Heart right ventricle (tissue), 16 donors: ENCODE results near the gene FKBP8. TPM values are rescaled to one million over a fixed set of nuclear protein-coding genes. Genes with fewer than 3 reads are reported as not detected.

Experiments
- ATAC-seq, 8 donors: fragments of 200-7000 bp; cut with Tn5 transposase; one replicate each; pipeline ENCODE4 v1.9.1; 2020; ENCODE audit warnings: mild to moderate bottlenecking in 8 of 8, moderate library complexity in 8 of 8, moderate number of reproducible peaks in 1 of 8
- DNase-seq, 2 donors: peaks; one replicate each; pipeline ENCODE4 v3.0.0-alpha.2; 2020
- H3K27ac ChIP-seq, 10 donors: fragments of 200-600 bp; sonication (generic) in 2 of 10; one replicate each; pipeline versions ENCODE4 v1.5.0 to v1.8.0; 2020 to 2022; ENCODE audit warnings: mild to moderate bottlenecking in 3 of 10
- H3K27me3 ChIP-seq, 7 donors: fragments of 200-600 bp; one replicate each; pipeline ENCODE4 v1.8.0; 2021 to 2022; ENCODE audit warnings: mild to moderate bottlenecking in 2 of 7
- H3K36me3 ChIP-seq, 9 donors: fragments of 200-600 bp; sonication (generic) in 1 of 9; one replicate each; pipeline versions ENCODE4 v1.5.0 to v1.8.0; 2020 to 2022; ENCODE audit warnings: mild to moderate bottlenecking in 2 of 9
- H3K4me1 ChIP-seq, 9 donors: fragments of 200-600 bp; sonication (generic) in 1 of 9; one replicate each; pipeline versions ENCODE4 v1.5.0 to v1.8.0; 2020 to 2022; ENCODE audit warnings: mild to moderate bottlenecking in 4 of 9
- H3K4me3 ChIP-seq, 10 donors: fragments of 200-600 bp; sonication (generic) in 2 of 10; one replicate each; pipeline versions ENCODE4 v1.5.0 to v1.8.0; 2020 to 2022; ENCODE audit warnings: mild to moderate bottlenecking in 7 of 10, moderate library complexity in 2 of 10
- H3K9me3 ChIP-seq, 11 donors: fragments of 200-600 bp in 10 of 11; sonication (generic) in 2 of 11; one replicate each; pipeline versions ENCODE4 v1.5.0 to v1.8.0; 2013 to 2022; ENCODE audit warnings: mild to moderate bottlenecking in 2 of 11, control low read depth in 1 of 11, moderate library complexity in 1 of 11
- WGBS, 2 donors: extraction: QIAGEN DNeasy Blood & Tissue Kit; methylation state at CpG; one replicate each; pipeline ENCODE4 v1.1.7; 2013; ENCODE audit warnings: inconsistent platforms in 1 of 2; 5-methylcytosine and 5-hydroxymethylcytosine counted together
- intact Hi-C, 10 donors: fragments of 100-400 bp; cut with DNase I; formaldehyde crosslinking; loops; one replicate each; pipeline versions ENCODE4 v1.11.1 to v1.14.2; 2022
- polyA plus RNA-seq, 2 donors: library from polyadenylated mRNA; stranded (reverse); fragments of 200-250 nt; gene quantifications; one replicate each; pipeline ENCODE4 v1.2.3, GENCODE V29; 2013
- total RNA-seq, 10 donors: library from RNA; stranded (reverse); fragmentation: NEBNext Ultra II Directional in 3 of 10; extraction: Animal tissue kit (Norgen Biotek cat#: 25700) in 3 of 10; gene quantifications; one replicate each; pipeline versions ENCODE4 v1.2.1 to v1.2.4, GENCODE V29; 2021 to 2023
- TF ChIP-seq, protein P1 (sequence below), 9 donors: fragments of 200-600 bp; sonication (generic) in 2 of 9; IDR thresholded peaks; one replicate each; pipeline versions ENCODE4 v1.5.0 to v1.8.0; 2021 to 2022; ENCODE audit warnings: antibody characterized with exemption in 9 of 9, mild to moderate bottlenecking in 5 of 9, moderate library complexity in 1 of 9
- donor health status: Arrhythmogenic right ventricular cardiomyopathy.
- donor health status: ischemic (EF 13 %, LVEDD 7.1; RV severe dilation, severe dysfunction).
- donor health status: healthy with polysubstance abuse.
- donor health status: DM: no; HTN: yes; CAD: no.
- donor health status: DM: no; HTN: no; CAD: no.
- donor health status: ischemic (EF 25% LVEDD 6.9; RV normal size, moderate dysfunction).
- donor health status: ischemic (EF 25% LVEDD 5.7; RV mildly dilated, moderate dysfunction).
- donor health status: healthy.
- donor health status: DM: yes; HTN: yes; CAD: no.
- donor health status: Ischemic cardiomyopathy.
- donor health status: ischemic (EF 35%, LVEDD 5.7; RV mildly dilated, moderate dysfunction).
- donor health status: nonischemic (EF 11% LVEDD 7.7; RV severe dilation, severe dysfunction).
- donor health status: DM: yes; HTN: yes; CAD: no.
- donor health status: PGD.
- donor health status: ischemic (EF 29% LVEDD 5.4; RV normal size, mild dysfunction).
- donor health status: nonischemic (EF 23%, LVEDD 6.1; RV moderate dilation, normal function).

FKBP8 gene
- total and polyA plus RNA-seq, 12 donors = 132 to 308 (median 152) TPM

DNA sequence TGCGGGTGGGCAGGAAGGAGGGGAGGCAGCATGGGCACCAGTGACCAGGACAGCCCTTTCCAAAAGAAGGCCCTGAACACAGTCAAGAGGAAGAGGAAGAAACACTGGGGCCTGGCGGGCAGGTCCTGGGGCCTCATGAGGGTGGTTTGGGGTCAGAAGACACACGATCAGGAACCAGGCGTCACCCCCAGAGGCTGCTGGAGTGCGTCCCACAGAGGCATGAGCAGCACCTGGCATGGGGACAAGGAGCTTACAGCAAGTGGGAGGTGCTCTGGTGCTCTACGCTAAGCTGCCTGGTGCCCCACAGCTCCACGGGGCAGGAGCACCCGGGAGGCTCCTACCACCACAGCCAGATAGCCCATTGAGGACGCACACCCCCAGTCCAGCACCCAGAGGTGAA lies 41.5 kb downstream of the FKBP8 start:
- 36 to 50% methylated on average over 9 of the region's 9 CpGs for WGBS, 2 donors
- intact Hi-C loops = loop anchor here in 2 of 10 donors (5.0 kb wide), 2 partner anchors 35 to 40 kb away; no protein-coding TSS in a partner anchor
- ATAC-seq (peak; percentile 22 to 63 (median 54)), DNase-seq (peak; percentile 55 to 62)
- Histone ChIP-seq H3K4me1 (peaks cover 69 to 100% (median 94%) of the 10 kb centered on the region in 9 donors), H3K4me3 (peak overlapping the region in 1 of 10 donors; percentile 18), H3K36me3 (no peaks in the 10 kb centered on the region), H3K27ac (peak overlapping the region; percentile 30 to 90 (median 66)), H3K27me3 (no peaks in the 10 kb centered on the region), H3K9me3 (no peaks in the 10 kb centered on the region)
- TF ChIP-seq, protein P1, sequence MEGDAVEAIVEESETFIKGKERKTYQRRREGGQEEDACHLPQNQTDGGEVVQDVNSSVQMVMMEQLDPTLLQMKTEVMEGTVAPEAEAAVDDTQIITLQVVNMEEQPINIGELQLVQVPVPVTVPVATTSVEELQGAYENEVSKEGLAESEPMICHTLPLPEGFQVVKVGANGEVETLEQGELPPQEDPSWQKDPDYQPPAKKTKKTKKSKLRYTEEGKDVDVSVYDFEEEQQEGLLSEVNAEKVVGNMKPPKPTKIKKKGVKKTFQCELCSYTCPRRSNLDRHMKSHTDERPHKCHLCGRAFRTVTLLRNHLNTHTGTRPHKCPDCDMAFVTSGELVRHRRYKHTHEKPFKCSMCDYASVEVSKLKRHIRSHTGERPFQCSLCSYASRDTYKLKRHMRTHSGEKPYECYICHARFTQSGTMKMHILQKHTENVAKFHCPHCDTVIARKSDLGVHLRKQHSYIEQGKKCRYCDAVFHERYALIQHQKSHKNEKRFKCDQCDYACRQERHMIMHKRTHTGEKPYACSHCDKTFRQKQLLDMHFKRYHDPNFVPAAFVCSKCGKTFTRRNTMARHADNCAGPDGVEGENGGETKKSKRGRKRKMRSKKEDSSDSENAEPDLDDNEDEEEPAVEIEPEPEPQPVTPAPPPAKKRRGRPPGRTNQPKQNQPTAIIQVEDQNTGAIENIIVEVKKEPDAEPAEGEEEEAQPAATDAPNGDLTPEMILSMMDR (IDR thresholded peaks at IDR 0.05) = no peak

DNA sequence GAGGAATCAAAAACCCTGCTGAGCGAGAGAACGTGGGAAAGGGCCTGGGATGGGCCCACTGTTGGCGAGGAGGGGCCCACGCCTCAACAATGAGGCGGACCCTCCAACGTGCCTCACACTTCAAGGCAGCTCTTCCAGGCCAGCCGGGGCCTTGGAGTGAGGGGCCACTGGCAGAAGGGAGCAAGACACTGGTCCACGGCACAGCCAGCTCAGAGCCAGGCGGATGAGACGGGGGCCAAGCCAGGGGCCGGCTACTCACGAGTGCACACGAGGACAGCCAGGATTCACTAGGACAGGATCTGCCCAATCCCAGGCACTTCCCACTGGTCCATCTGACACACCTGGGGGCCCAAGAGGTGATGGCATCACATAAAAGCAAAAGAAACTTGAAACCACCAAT lies 42.0 kb downstream of the FKBP8 start:
- intact Hi-C loops = loop anchor here in 2 of 10 donors (5.0 kb wide), 2 partner anchors 34 to 39 kb away; no protein-coding TSS in a partner anchor
- Histone ChIP-seq H3K4me3 (no peak overlapping the region), H3K36me3 (no peaks in the 10 kb centered on the region), H3K9me3 (no peaks in the 10 kb centered on the region), H3K27ac (peak overlapping the region in 9 of 10 donors; percentile 40 to 90 (median 66)), H3K4me1 (peaks cover 64 to 100% (median 94%) of the 10 kb centered on the region in 9 donors), H3K27me3 (no peaks in the 10 kb centered on the region)
- DNase-seq (no peak), ATAC-seq (no peak)
- 69 to 88% methylated on average over 13 of the region's 13 CpGs for WGBS, 2 donors
- TF ChIP-seq, protein P1 (IDR thresholded peaks at IDR 0.05) = no peak

DNA sequence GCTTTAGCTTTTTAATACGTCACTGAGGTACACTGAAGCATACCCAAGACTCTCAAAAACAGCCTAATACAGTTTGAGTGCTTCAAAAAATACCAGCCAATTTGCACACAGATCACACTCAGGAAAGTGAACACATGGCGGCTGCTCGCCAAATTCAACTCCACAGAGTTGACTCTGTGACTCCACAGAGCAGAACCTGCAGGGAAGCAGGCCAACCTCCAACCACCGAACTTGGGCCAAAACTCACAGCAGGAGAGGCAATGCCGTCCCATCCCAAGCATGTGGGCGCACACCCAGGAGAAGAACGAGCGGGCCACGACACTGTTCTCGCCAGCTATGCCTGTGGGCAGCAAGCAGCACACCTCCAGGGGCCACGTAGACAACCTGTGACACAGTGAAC lies 42.6 kb downstream of the FKBP8 start:
- no peak overlapping the region for H3K4me3 ChIP-seq
- peak overlapping the region in 9 of 10 donors; percentile 40 to 90 (median 66) for H3K27ac ChIP-seq
- no peaks in the 10 kb centered on the region for H3K36me3 ChIP-seq
- 18 to 41% methylated on average over 11 of the region's 11 CpGs for WGBS, 2 donors
- DNase-seq (peak; percentile 66 to 68), ATAC-seq (peak; percentile 12 to 53 (median 38))
- intact Hi-C loops = loop anchor here in 2 of 10 donors (5.0 kb wide), 2 partner anchors 33 to 38 kb away; no protein-coding TSS in a partner anchor
- no peaks in the 10 kb centered on the region for H3K9me3 ChIP-seq
- TF ChIP-seq, protein P1 (IDR thresholded peaks at IDR 0.05) = no peak
- no peaks in the 10 kb centered on the region for H3K27me3 ChIP-seq
- peaks cover 64 to 100% (median 94%) of the 10 kb centered on the region in 9 donors for H3K4me1 ChIP-seq

DNA sequence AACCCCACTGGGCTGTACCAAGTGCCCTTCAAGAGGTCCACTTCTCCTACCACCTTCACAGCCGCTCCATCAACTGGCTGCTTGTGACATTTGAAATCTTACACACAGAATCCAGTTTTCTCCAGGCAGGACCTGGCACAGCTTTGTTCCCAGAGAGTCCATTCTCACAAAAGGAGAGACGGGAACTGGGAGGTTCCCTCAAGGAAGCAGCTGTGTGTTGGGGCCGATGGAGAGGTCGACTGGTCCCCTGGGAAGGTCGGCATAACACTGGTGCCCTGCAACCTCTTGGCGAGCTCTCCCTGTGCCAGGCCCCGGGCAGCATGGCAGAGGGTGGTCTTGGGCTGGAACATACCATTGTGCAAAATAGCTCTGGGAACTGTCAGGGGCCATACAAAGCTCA lies 43.0 kb downstream of the FKBP8 start:
- H3K27me3 ChIP-seq = no peaks in the 10 kb centered on the region
- TF ChIP-seq, protein P1 (IDR thresholded peaks at IDR 0.05) = no peak
- H3K4me1 ChIP-seq = peaks cover 63 to 100% (median 94%) of the 10 kb centered on the region in 9 donors
- H3K9me3 ChIP-seq = no peaks in the 10 kb centered on the region
- WGBS, 2 donors = 22 to 30% methylated on average over 7 of the region's 7 CpGs
- intact Hi-C loops = loop anchor here in 2 of 10 donors (5.0 kb wide), 2 partner anchors 33 to 38 kb away; no protein-coding TSS in a partner anchor
- ATAC-seq (peak; percentile 5 to 52 (median 24)), DNase-seq (peak; percentile 48 to 66)
- peak overlapping the region in 9 of 10 donors; percentile 40 to 90 (median 66) for H3K27ac ChIP-seq
- H3K4me3 ChIP-seq = no peak overlapping the region
- H3K36me3 ChIP-seq = no peaks in the 10 kb centered on the region
